KMS-11 (cell line): ENCODE results near the gene MYO1E.

Experiments used
- H2AFZ ChIP-seq: fragments of 200-600 bp; sonication (generic); 2 replicates; pipeline ENCODE4 v1.6.1; 2016; ENCODE audit warnings: antibody characterized with exemption, mixed run types, low read depth
- H3K27ac ChIP-seq: fragments of 200-600 bp; sonication (generic); 2 replicates; pipeline ENCODE4 v1.6.1; 2016; ENCODE audit warnings: mild to moderate bottlenecking, mixed run types
- H3K27me3 ChIP-seq: fragments of 200-600 bp; sonication (generic); 2 replicates; pipeline ENCODE4 v1.6.1; 2017; ENCODE audit warnings: mild to moderate bottlenecking, low read depth, mixed run types, moderate library complexity; ENCODE audit not compliant: insufficient read depth
- H3K36me3 ChIP-seq: fragments of 200-600 bp; sonication (generic); 2 replicates; pipeline ENCODE4 v1.6.1; 2017; ENCODE audit warnings: mild to moderate bottlenecking, mixed run types; ENCODE audit not compliant: insufficient read depth
- H3K4me1 ChIP-seq: fragments of 200-600 bp; sonication (generic); 2 replicates; pipeline ENCODE4 v1.6.1; 2016; ENCODE audit warnings: mild to moderate bottlenecking, low read depth, mixed run types; ENCODE audit not compliant: poor library complexity, severe bottlenecking
- H3K4me2 ChIP-seq: fragments of 200-600 bp; sonication (generic); 2 replicates; pipeline ENCODE4 v1.7.0; 2016; ENCODE audit warnings: mild to moderate bottlenecking, mixed run types
- H3K4me3 ChIP-seq: fragments of 200-600 bp; sonication (generic); IDR thresholded peaks from 2 replicates; pipeline ENCODE4 v1.6.1; 2017; ENCODE audit warnings: low read depth, low read length, mixed read lengths; ENCODE audit not compliant: insufficient read depth
- H3K79me2 ChIP-seq: fragments of 200-600 bp; sonication (generic); 2 replicates; pipeline ENCODE4 v1.6.1; 2016; ENCODE audit warnings: low read depth, mixed run types; ENCODE audit not compliant: insufficient read depth
- H3K9ac ChIP-seq: fragments of 200-600 bp; sonication (generic); 2 replicates; pipeline ENCODE4 v1.6.1; 2016; ENCODE audit warnings: mild to moderate bottlenecking, mixed run types
- H4K20me1 ChIP-seq: fragments of 200-600 bp; sonication (generic); 2 replicates; pipeline ENCODE4 v1.6.1; 2016; ENCODE audit warnings: mild to moderate bottlenecking, mixed run types; ENCODE audit not compliant: insufficient read depth
- CTCF ChIP-seq: fragments of 200-600 bp; sonication (generic); conservative IDR thresholded peaks from 2 replicates; pipeline ENCODE4 v1.6.1; 2017; ENCODE audit warnings: low read depth, mild to moderate bottlenecking, antibody characterized with exemption, low read length, moderate library complexity, mixed read lengths

Gene MYO1E

DNA sequence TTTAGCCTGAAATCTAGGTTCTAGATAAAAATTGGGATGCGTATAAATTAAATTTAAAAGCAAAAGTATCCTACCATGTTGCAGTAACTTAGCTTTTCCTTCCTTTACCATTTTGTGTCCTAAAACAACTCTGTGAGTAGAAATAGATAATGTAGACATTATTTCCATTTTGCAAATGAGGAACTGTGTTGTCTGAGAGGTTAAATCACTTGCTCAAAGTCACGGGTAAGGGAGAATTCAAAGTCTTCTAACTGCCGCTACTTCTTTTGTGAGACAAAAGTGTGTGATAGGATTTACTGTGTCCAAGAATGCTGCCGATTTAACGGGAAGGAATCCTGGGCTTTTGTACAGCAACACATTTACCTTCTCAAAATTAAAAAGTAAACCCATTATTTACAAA lies 40.7 kb downstream of the MYO1E start:
- no peak overlapping the region for H3K4me2 ChIP-seq
- H3K9ac ChIP-seq: no peak overlapping the region
- no peak overlapping the region for H3K27ac ChIP-seq
- H3K36me3 ChIP-seq: no peaks in the 10 kb centered on the region
- no peak for TF ChIP-seq CTCF
- H3K4me1 ChIP-seq: no peaks in the 10 kb centered on the region
- H2AFZ ChIP-seq: no peak overlapping the region
- no peaks in the 10 kb centered on the region for H4K20me1 ChIP-seq
- no peak overlapping the region for H3K4me3 ChIP-seq
- no peaks in the 10 kb centered on the region for H3K27me3 ChIP-seq
- H3K79me2 ChIP-seq: no peaks in the 10 kb centered on the region

- Histone ChIP-seq H3K27ac (no peak overlapping the region), H3K4me1 (no peaks in the 10 kb centered on the region), H3K4me2 (no peak overlapping the region)
Observed at GRCh38 chr15:59330649-59331048, 42.0 kb downstream of the MYO1E start.

DNA sequence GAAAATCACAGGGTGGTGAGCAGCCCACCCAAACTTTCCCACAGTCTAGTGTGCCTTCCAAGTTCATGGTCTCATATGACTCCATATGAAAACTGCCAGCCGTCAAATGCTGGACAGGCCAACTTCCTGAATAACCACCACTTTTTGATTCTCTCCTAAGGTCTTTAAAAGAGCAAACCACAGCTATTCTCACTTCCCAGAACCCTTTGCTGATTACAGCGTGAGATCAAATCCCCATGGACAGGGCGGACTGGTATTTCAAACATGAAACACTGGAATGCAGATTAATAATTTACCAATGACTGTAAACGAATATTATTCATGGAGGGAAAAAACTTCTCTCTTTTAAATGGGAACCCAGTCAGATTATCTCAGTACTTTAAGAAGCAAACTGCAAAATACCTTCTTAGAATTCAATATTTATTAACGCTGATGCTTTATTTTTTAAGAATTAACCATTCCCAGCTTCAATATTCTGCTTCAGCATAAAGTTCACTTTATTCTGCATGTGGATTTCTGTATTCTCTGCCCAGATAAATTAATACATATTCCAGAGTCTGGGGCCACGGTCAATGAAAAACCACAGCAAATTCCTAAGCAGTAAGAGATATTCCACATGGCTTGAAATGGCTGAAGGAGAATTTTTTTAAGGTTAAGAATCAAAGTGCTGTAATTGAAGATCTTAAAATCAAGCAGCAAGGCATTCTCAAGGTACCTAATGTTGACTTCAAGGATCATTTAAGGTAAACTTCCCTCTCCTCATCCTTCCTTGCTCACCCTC lies 42.9 kb downstream of the MYO1E start:
- H3K27me3 ChIP-seq: no peaks in the 10 kb centered on the region
- no peak overlapping the region for H3K4me3 ChIP-seq
- H4K20me1 ChIP-seq: no peaks in the 10 kb centered on the region
- no peak overlapping the region for H3K27ac ChIP-seq
- no peak for TF ChIP-seq CTCF
- no peak overlapping the region for H3K9ac ChIP-seq
- no peaks in the 10 kb centered on the region for H3K79me2 ChIP-seq
- no peaks in the 10 kb centered on the region for H3K36me3 ChIP-seq
- no peak overlapping the region for H2AFZ ChIP-seq
- no peak overlapping the region for H3K4me2 ChIP-seq
- no peaks in the 10 kb centered on the region for H3K4me1 ChIP-seq

More at GRCh38 chr15:59330649-59331048, 42.0 kb downstream of the MYO1E start:
- H3K9ac ChIP-seq: no peak overlapping the region
- TF ChIP-seq CTCF: no peak
- no peaks in the 10 kb centered on the region for H3K36me3 ChIP-seq
- no peak overlapping the region for H2AFZ ChIP-seq
- no peaks in the 10 kb centered on the region for H3K79me2 ChIP-seq
- no peak overlapping the region for H3K4me3 ChIP-seq
- no peaks in the 10 kb centered on the region for H3K27me3 ChIP-seq
- H4K20me1 ChIP-seq: no peaks in the 10 kb centered on the region

GRCh38 chr15:59329091-59329490 lies 43.6 kb downstream of the MYO1E start:
- no peak overlapping the region for H3K9ac ChIP-seq
- TF ChIP-seq CTCF: no peak
- no peak overlapping the region for H3K27ac ChIP-seq
- no peaks in the 10 kb centered on the region for H3K36me3 ChIP-seq
- H4K20me1 ChIP-seq: no peaks in the 10 kb centered on the region
- no peaks in the 10 kb centered on the region for H3K4me1 ChIP-seq
- H3K4me2 ChIP-seq: no peak overlapping the region
- no peak overlapping the region for H3K4me3 ChIP-seq
- H3K79me2 ChIP-seq: no peaks in the 10 kb centered on the region
- no peak overlapping the region for H2AFZ ChIP-seq
- H3K27me3 ChIP-seq: no peaks in the 10 kb centered on the region
